ENCODE results near the gene TPRN.
"Not testable (repeated sequence)": the region's sequence is repeated elsewhere in the genome, so short reads cannot be mapped to it uniquely, and the experiment has no call there.

TPRN gene

GRCh38 chr9:137200311-137201204, at the start of gene TPRN:
Gene TPRN (minus strand): TSS chr9:137200741. CDS start chr9:137200711, 30 bp downstream.
- in situ Hi-C loops (cut with MboI; ENCODE audit: low pct_unique_long_range_greater_than_20kb, low sequenced_read_pairs) = no loop called here
- peak; percentile 99 for DNase-seq

GRCh38 chr9:137247916-137248175, 47.3 kb upstream of the TPRN start:
- DNase-seq = no peak
- in situ Hi-C loops (cut with MboI; ENCODE audit: low pct_unique_long_range_greater_than_20kb, low sequenced_read_pairs) = no loop called here

GRCh38 chr9:137247135-137247915, 46.8 kb upstream of the TPRN start:
- in situ Hi-C loops (cut with MboI; ENCODE audit: low pct_unique_long_range_greater_than_20kb, low sequenced_read_pairs) = no loop called here
- DNase-seq = no peak

DNA sequence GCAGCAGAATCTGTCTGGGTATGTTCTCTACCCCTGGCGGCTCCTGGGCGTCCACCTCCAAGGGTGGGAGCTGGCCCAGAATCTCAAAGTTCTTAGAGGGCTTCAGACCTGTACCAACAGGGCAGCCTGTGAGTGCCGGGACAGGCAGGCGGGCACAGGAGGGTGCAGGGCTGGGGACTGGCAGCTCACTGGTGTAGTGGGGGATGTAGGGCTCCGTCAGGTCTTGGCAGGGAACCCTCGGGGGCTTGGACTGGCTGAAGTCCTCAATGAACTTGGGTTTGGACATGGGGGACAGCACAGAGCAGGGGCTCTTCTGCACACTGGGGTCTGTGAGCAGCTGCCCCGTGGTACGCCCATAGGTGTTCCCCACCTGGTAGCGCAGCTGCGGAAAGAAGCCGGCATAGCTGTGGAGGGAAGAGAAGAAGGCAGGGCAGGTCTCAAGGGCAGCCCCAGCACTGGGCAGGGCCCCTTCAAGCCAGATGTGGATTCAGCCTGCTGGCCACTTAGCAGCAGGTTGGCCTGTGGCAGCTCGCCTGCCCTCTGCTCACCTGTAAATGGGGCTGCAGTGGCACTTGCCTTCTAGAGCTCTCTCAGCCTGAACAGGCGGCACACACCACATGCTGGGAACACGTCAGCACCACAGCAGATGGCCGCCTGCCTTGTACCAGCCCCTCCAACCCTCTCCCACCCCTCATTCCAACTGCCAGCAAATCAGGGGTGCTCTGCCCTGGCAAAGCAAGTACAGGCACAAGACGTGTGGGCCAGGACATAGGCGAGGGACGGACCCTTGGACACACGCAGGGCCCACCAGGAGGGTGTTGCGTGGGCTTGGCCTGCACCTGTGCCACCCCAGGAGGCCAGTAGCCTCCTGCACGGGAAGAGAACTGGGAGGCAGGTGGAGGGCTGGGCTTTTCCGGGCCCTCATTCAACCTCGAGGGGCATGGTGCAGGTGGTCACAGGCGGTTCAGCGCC, 45.2 kb upstream of the TPRN start:
- in situ Hi-C loops (cut with MboI; ENCODE audit: low pct_unique_long_range_greater_than_20kb, low sequenced_read_pairs) = no loop called here
- DNase-seq = no peak

- no peak for DNase-seq
- in situ Hi-C loops (cut with MboI; ENCODE audit: low pct_unique_long_range_greater_than_20kb, low sequenced_read_pairs) = no loop called here
Observed at GRCh38 chr9:137244486-137245449, 44.2 kb upstream of the TPRN start.

GRCh38 chr9:137243626-137244485, 43.3 kb upstream of the TPRN start:
- DNase-seq = peak; percentile 53
- in situ Hi-C loops (cut with MboI; ENCODE audit: low pct_unique_long_range_greater_than_20kb, low sequenced_read_pairs) = no loop called here

- in situ Hi-C loops (cut with MboI; ENCODE audit: low pct_unique_long_range_greater_than_20kb, low sequenced_read_pairs); DNase-seq: not testable (repeated sequence)
Observed at GRCh38 chr9:137243266-137243625, 42.7 kb upstream of the TPRN start.

DNA sequence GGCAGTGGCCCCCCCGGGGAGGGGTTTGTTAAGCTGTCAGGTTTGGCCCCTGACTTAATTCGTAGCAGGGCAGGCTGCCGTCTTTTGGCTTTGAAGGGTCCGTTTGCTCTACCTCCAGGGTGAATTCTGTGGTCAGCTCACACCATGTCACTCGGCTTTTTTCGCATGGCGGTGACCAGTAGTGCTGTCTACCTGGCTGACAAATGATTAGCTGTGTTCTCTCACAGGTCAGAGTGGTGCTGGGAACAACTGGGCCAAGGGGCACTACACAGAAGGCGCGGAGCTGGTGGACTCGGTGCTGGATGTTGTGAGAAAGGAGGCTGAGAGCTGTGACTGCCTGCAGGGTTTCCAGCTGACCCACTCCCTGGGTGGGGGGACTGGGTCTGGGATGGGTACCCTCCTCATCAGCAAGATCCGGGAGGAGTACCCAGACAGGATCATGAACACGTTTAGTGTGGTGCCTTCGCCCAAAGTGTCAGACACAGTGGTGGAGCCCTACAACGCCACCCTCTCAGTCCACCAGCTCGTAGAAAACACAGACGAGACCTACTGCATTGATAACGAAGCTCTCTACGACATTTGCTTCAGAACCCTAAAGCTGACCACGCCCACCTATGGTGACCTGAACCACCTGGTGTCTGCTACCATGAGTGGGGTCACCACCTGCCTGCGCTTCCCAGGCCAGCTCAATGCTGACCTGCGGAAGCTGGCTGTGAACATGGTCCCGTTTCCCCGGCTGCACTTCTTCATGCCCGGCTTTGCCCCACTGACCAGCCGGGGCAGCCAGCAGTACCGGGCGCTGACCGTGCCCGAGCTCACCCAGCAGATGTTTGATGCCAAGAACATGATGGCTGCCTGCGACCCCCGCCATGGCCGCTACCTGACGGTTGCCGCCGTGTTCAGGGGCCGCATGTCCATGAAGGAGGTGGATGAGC, 42.0 kb upstream of the TPRN start:
- in situ Hi-C loops (cut with MboI; ENCODE audit: low pct_unique_long_range_greater_than_20kb, low sequenced_read_pairs) = no loop called here
- DNase-seq = no peak

DNA sequence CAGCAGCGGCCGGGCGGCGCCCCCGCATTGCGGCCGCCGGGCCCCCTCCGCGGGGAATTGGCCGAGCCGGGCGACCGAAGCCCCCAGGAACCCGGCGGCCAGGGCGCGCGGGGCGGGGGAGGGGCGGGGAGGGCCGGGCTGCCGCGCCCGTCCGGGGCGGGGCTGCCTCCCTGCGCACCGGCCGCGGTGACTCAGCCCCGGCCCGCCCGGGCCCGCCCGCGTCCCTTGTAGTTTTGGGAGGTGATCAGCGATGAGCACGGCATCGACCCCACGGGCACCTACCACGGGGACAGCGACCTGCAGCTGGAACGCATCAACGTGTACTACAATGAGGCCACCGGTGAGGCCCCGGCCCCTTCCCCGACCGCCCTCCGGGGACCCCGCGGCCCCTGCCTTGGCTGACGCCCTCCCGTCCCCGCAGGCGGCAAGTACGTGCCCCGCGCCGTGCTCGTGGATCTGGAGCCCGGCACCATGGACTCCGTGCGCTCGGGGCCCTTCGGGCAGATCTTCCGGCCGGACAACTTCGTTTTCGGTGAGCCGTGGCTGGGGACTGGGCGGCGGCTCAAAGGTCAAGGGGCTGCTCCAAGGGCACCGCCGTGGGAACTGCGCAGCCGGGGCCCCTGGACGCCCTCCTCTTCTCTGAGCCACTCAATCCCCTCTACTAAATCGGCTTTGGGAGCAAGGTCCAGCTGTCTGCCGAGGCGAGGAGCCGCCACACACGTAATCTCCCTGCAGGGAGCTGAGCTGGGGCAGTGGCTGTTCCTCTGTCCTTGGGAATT, 41.1 kb upstream of the TPRN start:
- DNase-seq = no peak
- in situ Hi-C loops (cut with MboI; ENCODE audit: low pct_unique_long_range_greater_than_20kb, low sequenced_read_pairs) = no loop called here

DNA sequence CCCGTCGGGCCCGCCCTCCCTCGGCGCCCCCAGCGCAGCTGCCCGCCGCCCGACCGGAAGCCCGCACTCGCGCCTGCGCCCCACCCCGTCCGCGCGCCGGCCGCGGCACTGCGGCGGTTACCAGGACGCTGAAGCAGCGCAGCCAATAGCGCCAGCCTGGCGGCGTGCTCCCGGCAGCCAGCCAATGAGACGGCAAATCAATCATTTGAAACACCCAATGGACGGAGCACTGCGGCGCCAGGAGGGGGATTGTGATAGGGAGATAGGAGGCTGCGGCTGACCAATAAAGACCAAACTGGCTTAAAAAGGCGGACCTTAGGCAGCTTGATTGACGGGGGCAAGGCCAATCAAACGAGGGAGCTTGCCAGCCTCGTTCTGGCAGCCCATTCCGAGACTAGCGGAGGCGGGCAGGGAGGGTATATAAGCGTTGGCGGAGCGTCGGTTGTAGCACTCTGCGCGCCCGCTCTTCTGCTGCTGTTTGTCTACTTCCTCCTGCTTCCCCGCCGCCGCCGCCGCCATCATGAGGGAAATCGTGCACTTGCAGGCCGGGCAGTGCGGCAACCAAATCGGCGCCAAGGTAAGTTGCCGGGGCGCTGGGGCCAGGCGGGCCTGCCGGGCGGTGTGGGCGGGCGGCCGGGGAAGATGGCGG, 40.4 kb upstream of the TPRN start, which contains the start of gene TUBB4B:
TUBB4B (plus strand) TSS at position 447 of the 649 bp plus-strand sequence; CDS start at position 521, 74 bp downstream.
- in situ Hi-C loops (cut with MboI; ENCODE audit: low pct_unique_long_range_greater_than_20kb, low sequenced_read_pairs) = no loop called here
- DNase-seq = peak; percentile 100

- in situ Hi-C loops (cut with MboI; ENCODE audit: low pct_unique_long_range_greater_than_20kb, low sequenced_read_pairs) = no loop called here
- DNase-seq = no peak
Observed at GRCh38 chr9:137240318-137240840, 39.8 kb upstream of the TPRN start.

DNA sequence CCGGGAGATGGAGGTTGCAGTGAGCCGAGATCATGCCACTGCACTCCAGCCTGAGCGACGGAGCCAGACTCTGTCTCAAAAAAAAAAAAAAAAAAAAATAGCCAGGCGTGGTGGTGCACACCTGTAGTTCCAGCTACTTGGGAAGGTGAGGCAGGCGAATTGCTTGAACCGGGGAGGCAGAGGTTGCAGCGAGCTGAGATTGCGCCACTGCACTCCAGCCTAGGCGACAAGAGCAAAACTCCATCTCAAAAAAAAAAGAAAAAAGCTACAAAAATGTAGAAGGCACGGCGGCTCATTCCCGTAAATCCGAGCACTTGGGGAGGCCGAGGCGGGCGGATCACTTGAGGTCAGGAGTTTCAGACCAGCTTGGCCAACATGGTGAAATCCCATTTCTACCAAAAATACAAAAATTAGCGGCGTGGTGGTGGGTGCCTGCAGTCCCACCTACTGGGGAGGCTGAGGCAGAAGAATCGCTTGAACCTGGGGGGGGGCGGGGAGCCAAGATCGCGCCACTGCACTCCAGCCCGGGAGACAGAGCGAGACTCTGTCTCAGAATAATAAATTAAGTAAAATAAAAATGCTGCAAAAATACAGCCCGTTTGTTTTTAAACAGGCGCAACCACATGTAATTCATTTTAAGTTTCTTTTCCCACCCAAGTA, 39.1 kb upstream of the TPRN start:
- in situ Hi-C loops (cut with MboI; ENCODE audit: low pct_unique_long_range_greater_than_20kb, low sequenced_read_pairs) = not testable (repeated sequence)

GRCh38 chr9:137237759-137238726, 37.5 kb upstream of the TPRN start:
- in situ Hi-C loops (cut with MboI; ENCODE audit: low pct_unique_long_range_greater_than_20kb, low sequenced_read_pairs) = no loop called here
- DNase-seq = no peak

More for the DNA sequence above, 39.1 kb upstream of the TPRN start:
- not testable (repeated sequence) for DNase-seq
